ENCODE measurements around the gene ADRA2A. TPM values are rescaled to one million over a fixed set of nuclear protein-coding genes. Genes with fewer than 3 reads are reported as not detected.

Gene ADRA2A
- total RNA-seq, 1 experiment from 2014 or later: 0.05 TPM

DNA sequence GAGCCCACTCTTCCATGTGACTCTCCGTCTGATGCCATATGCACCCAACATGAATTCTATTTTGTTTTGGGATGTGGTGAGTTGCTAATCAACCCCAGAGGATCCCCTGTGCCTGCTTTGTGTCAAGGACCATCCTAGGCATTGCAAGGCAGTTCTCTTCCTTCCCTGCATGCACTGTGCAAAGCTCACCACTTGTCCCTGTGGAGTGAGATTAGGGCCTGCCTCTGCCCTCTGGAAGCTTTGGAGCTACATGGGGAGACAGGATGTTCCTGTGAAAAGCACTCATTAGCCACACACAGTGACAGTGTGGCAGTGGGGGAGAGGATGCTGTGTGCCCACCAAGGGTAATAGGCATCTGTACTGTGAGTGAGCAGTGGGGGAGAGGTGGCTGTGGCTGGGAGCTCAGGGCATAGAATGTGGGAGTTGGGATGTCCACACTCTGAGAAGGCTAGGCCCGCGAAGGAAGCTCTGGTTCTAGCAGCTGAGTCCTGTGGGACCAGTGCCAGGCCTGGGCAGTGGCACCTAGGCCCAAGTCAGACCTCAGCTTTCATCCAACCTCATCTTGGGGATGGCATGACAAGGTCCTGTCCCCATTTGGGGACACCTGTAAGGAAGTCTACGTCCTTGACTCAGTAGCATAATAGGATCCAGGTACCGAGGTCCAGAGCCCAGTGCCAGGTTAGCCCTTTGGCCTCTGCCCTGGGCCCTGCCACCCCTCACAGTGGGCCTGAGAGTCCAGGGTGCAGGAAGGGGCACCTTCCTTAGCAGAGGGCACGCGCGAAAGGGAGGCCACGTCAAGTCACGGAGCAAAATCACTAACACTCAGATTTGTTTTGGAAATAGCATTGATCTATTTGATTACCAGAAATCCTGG, 6.6 kb downstream of the ADRA2A start:
- DNase-seq (ENCODE audit: low read depth, low spot score) (no peak), ATAC-seq (no peak)
- H3K27ac ChIP-seq (ENCODE audit: low read length): no peak overlapping the region
- H3K27me3 ChIP-seq (ENCODE audit: control insufficient read depth, insufficient read depth, low read length): no peaks in the 10 kb centered on the region; the same call in none of the 2 replicates
- no peaks in the 10 kb centered on the region for H3K4me1 ChIP-seq (ENCODE audit: control insufficient read depth, insufficient read depth, low read length)
- intact Hi-C loops (cut with micrococcal nuclease; ENCODE audit: unreplicated experiment): no loop called here
- ChIA-PET POLR2A (no interaction called here), CTCF (no interaction called here)
- H3K4me3 ChIP-seq (ENCODE audit: low read depth in 2 of 2, low read length in 2 of 2): no peak overlapping the region
- TF ChIP-seq POLR2AphosphoS5 (IDR thresholded peaks at IDR 0.05; ENCODE audit: low read depth, low read length) (no peak), SIN3A (IDR thresholded peaks at IDR 0.05; ENCODE audit: borderline replicate concordance, insufficient read depth, low read depth, low read length) (no peak), TCF7L2 (IDR thresholded peaks at IDR 0.05; ENCODE audit: low read depth, low read length) (no peak)
- TF ChIP-seq, protein P1, sequence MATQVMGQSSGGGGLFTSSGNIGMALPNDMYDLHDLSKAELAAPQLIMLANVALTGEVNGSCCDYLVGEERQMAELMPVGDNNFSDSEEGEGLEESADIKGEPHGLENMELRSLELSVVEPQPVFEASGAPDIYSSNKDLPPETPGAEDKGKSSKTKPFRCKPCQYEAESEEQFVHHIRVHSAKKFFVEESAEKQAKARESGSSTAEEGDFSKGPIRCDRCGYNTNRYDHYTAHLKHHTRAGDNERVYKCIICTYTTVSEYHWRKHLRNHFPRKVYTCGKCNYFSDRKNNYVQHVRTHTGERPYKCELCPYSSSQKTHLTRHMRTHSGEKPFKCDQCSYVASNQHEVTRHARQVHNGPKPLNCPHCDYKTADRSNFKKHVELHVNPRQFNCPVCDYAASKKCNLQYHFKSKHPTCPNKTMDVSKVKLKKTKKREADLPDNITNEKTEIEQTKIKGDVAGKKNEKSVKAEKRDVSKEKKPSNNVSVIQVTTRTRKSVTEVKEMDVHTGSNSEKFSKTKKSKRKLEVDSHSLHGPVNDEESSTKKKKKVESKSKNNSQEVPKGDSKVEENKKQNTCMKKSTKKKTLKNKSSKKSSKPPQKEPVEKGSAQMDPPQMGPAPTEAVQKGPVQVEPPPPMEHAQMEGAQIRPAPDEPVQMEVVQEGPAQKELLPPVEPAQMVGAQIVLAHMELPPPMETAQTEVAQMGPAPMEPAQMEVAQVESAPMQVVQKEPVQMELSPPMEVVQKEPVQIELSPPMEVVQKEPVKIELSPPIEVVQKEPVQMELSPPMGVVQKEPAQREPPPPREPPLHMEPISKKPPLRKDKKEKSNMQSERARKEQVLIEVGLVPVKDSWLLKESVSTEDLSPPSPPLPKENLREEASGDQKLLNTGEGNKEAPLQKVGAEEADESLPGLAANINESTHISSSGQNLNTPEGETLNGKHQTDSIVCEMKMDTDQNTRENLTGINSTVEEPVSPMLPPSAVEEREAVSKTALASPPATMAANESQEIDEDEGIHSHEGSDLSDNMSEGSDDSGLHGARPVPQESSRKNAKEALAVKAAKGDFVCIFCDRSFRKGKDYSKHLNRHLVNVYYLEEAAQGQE (IDR thresholded peaks at IDR 0.05; ENCODE audit: insufficient read depth in 1 of 2, low read depth in 2 of 2, low read length in 1 of 2): no peak
- TF ChIP-seq, protein P2, sequence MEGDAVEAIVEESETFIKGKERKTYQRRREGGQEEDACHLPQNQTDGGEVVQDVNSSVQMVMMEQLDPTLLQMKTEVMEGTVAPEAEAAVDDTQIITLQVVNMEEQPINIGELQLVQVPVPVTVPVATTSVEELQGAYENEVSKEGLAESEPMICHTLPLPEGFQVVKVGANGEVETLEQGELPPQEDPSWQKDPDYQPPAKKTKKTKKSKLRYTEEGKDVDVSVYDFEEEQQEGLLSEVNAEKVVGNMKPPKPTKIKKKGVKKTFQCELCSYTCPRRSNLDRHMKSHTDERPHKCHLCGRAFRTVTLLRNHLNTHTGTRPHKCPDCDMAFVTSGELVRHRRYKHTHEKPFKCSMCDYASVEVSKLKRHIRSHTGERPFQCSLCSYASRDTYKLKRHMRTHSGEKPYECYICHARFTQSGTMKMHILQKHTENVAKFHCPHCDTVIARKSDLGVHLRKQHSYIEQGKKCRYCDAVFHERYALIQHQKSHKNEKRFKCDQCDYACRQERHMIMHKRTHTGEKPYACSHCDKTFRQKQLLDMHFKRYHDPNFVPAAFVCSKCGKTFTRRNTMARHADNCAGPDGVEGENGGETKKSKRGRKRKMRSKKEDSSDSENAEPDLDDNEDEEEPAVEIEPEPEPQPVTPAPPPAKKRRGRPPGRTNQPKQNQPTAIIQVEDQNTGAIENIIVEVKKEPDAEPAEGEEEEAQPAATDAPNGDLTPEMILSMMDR (IDR thresholded peaks at IDR 0.05): no peak
- H3K36me3 ChIP-seq (ENCODE audit: control insufficient read depth, insufficient read depth, low read length): no peaks in the 10 kb centered on the region
- BruUV-seq (replicated peaks): no TSS peak
- no peaks in the 10 kb centered on the region for H3K9me3 ChIP-seq (ENCODE audit: control insufficient read depth, insufficient read depth, low read depth, low read length)
- in situ Hi-C loops (cut with HindIII; ENCODE audit: low pct_unique_long_range_greater_than_20kb, low sequenced_read_pairs): no loop called here

DNA sequence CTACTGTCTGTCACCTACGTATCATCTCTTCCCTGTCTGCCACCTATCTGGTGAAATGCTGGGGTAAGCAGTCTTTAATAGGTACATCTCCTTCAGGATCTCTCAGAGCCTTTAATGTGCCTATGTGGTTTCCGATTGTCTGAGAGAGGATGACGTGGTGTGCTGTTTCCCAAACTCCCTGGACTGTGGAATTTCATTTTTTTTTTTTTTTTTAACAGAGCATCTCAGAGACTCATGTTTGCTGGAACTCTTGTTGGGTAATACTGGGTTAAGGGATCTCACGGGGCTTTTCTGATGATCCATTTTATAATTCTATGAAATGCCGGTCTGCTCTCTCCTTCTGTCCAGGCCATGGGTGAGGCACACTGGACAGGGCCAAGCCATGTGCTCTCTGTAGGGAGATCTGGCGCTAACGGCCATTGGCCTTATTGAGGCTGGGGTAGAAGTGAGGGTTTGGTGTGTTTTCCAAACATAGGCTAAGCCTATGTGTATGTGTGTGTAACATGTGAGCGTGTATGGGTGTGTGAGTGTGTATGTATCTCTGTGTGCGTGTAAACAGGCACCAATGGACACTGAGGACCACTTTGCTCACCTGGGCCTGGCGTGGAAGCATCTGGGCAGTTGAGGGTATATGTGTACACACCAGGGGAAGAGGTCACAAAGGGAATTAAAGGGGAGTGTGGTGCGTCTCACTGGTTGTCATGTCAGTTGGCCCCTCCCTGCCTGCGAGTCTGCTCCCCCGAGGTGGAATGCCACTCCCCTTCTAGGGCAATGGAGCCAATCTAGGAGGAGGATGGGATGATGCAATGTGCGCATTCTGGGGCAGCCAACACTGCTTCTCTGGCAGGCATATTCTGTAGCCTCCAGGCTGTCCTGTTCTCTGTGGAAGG, 7.8 kb downstream of the ADRA2A start:
- TF ChIP-seq TCF7L2 (IDR thresholded peaks at IDR 0.05; ENCODE audit: low read depth, low read length) (no peak), POLR2AphosphoS5 (IDR thresholded peaks at IDR 0.05; ENCODE audit: low read depth, low read length) (no peak), SIN3A (IDR thresholded peaks at IDR 0.05; ENCODE audit: borderline replicate concordance, insufficient read depth, low read depth, low read length) (no peak)
- TF ChIP-seq, protein P1 (IDR thresholded peaks at IDR 0.05; ENCODE audit: insufficient read depth in 1 of 2, low read depth in 2 of 2, low read length in 1 of 2): no peak
- TF ChIP-seq, protein P2 (IDR thresholded peaks at IDR 0.05): no peak
- no TSS peak for BruUV-seq (replicated peaks)
- no peak for DNase-seq (ENCODE audit: low read depth, low spot score)
- no peaks in the 10 kb centered on the region for H3K4me1 ChIP-seq (ENCODE audit: control insufficient read depth, insufficient read depth, low read length)
- no peak overlapping the region for H3K27ac ChIP-seq (ENCODE audit: low read length)
- intact Hi-C loops (cut with micrococcal nuclease; ENCODE audit: unreplicated experiment) (no loop called here), in situ Hi-C loops (cut with HindIII; ENCODE audit: low pct_unique_long_range_greater_than_20kb, low sequenced_read_pairs) (no loop called here)
- ChIA-PET CTCF (no interaction called here), POLR2A (no interaction called here)
- H3K4me3 ChIP-seq (ENCODE audit: low read depth in 2 of 2, low read length in 2 of 2): no peak overlapping the region
- no peaks in the 10 kb centered on the region for H3K36me3 ChIP-seq (ENCODE audit: control insufficient read depth, insufficient read depth, low read length)
- no peak for ATAC-seq
- no peaks in the 10 kb centered on the region; the same call in none of the 2 replicates for H3K27me3 ChIP-seq (ENCODE audit: control insufficient read depth, insufficient read depth, low read length)
- H3K9me3 ChIP-seq (ENCODE audit: control insufficient read depth, insufficient read depth, low read depth, low read length): no peaks in the 10 kb centered on the region

All from Panc1 (cell line).